Psoas muscle (tissue), 8 donors: ENCODE measurements around the gene ATP8B4. TPM values are rescaled to one million over a fixed set of nuclear protein-coding genes. Genes with fewer than 3 reads are reported as not detected.
A peak's percentile ranks its signal among the peaks of the same experiment; 100 is the strongest.

ENCODE experiments used
- ATAC-seq, 4 donors: fragments of 200-7000 bp; cut with Tn5 transposase; one replicate each; pipeline ENCODE4 v1.9.1; 2020; ENCODE audit warnings: moderate library complexity in 3 of 4, mild to moderate bottlenecking in 2 of 4
- DNase-seq, 2 donors: peaks; one replicate each; pipeline ENCODE4 v3.0.0-alpha.2; 2020
- H3K27ac ChIP-seq: fragments of 200-600 bp; one replicate; pipeline ENCODE4 v1.8.0; 2022
- H3K27me3 ChIP-seq, 3 donors: fragments of 200-600 bp in 1 of 3; one replicate each; pipeline versions ENCODE4 v1.6.1 to v1.8.0; 2013 to 2022; ENCODE audit warnings: low read length in 2 of 3, mild to moderate bottlenecking in 2 of 3, moderate library complexity in 1 of 3; ENCODE audit not compliant: insufficient read depth in 3 of 3
- H3K36me3 ChIP-seq, 2 donors: fragments of 200-600 bp in 1 of 2; one replicate each; pipeline versions ENCODE4 v1.6.1 to v1.8.0; 2013 to 2022; ENCODE audit warnings: low read depth in 1 of 2, mild to moderate bottlenecking in 1 of 2, moderate library complexity in 1 of 2; ENCODE audit not compliant: insufficient read depth in 1 of 2
- H3K4me1 ChIP-seq: fragments of 200-600 bp; one replicate; pipeline ENCODE4 v1.8.0; 2022
- H3K4me3 ChIP-seq: fragments of 200-600 bp; one replicate; pipeline ENCODE4 v1.8.0; 2022; ENCODE audit warnings: mild to moderate bottlenecking
- H3K9me3 ChIP-seq: fragments of 200-600 bp; one replicate; pipeline ENCODE4 v1.8.0; 2022
- CTCF ChIP-seq: fragments of 200-600 bp; IDR thresholded peaks from one replicate; pipeline ENCODE4 v1.8.0; 2022; ENCODE audit warnings: antibody characterized with exemption
- WGBS, 3 donors: extraction: QIAGEN DNeasy Blood & Tissue Kit; methylation state at CpG; one replicate each; pipeline versions ENCODE4 v1.1.6 to v1.1.7; 2013; 5-methylcytosine and 5-hydroxymethylcytosine counted together
- intact Hi-C, 2 donors: fragments of 100-400 bp; cut with DNase I; formaldehyde crosslinking; loops; one replicate each; pipeline versions ENCODE4 v1.11.0 to v1.14.2; 2022
- polyA plus RNA-seq, 3 donors: library from polyadenylated mRNA; stranded (reverse); fragments of 200-250 nt; gene quantifications; one replicate each; pipeline ENCODE4 v1.2.3, GENCODE V29; 2013
- total RNA-seq, 4 donors: library from RNA; stranded (reverse); fragmentation: NEBNext Ultra II Directional in 2 of 4; extraction: Animal tissue kit (Norgen Biotek cat#: 25700) in 2 of 4; gene quantifications; one replicate each; pipeline versions ENCODE4 v1.2.1 to v1.2.4, GENCODE V29; 2021 to 2023
- donor health status: healthy with polysubstance abuse.
- donor health status: DM: no; HTN: no; CAD: no; lungs with moderate emphysema.
- donor health status: Bipolar disorder and iron deficiency.
- donor health status: healthy.
- donor health status: DM: yes; HTN: yes; CAD: no.
- donor health status: DM: no; HTN: no; CAD: no.
- donor health status: DM: no; HTN: no; CAD: no.
- donor health status: DM: yes; HTN: yes; CAD: no.

ATP8B4 gene
- total and polyA plus RNA-seq, 7 donors: 0.25 to 2.2 (median 1.0) TPM

- TF ChIP-seq CTCF: no peak
- Histone ChIP-seq H3K9me3 (no peaks in the 10 kb centered on the region), H3K27ac (no peak overlapping the region), H3K27me3 (no peaks in the 10 kb centered on the region), H3K4me3 (no peak overlapping the region), H3K4me1 (no peaks in the 10 kb centered on the region), H3K36me3 (no peaks in the 10 kb centered on the region)
- DNase-seq: no peak
- no peak for ATAC-seq
- intact Hi-C loops: no loop called here
Measured at GRCh38 chr15:49904296-49904695, 214.7 kb downstream of the ATP8B4 start.

GRCh38 chr15:49902685-49903501 lies 216.1 kb downstream of the ATP8B4 start:
- H3K27ac ChIP-seq: peak overlapping the region; percentile 65
- no peaks in the 10 kb centered on the region for H3K27me3 ChIP-seq
- no peak for TF ChIP-seq CTCF
- H3K4me1 ChIP-seq: no peaks in the 10 kb centered on the region
- ATAC-seq: peak in 3 of 4 donors; percentile 32 to 67 (median 63)
- no peaks in the 10 kb centered on the region for H3K9me3 ChIP-seq
- intact Hi-C loops: no loop called here
- no peak overlapping the region for H3K4me3 ChIP-seq
- H3K36me3 ChIP-seq: no peaks in the 10 kb centered on the region
- 17 to 23% (median 21%) methylated on average over 7 of the region's 7 CpGs for WGBS, 3 donors
- DNase-seq: no peak

- 39 to 56% (median 41%) methylated on average over 2 of the region's 2 CpGs for WGBS, 3 donors
Measured at GRCh38 chr15:49901996-49902684, 216.9 kb downstream of the ATP8B4 start.

GRCh38 chr15:49901321-49901720 lies 217.7 kb downstream of the ATP8B4 start:
- Histone ChIP-seq H3K27me3 (no peaks in the 10 kb centered on the region), H3K36me3 (no peaks in the 10 kb centered on the region), H3K4me1 (no peaks in the 10 kb centered on the region), H3K27ac (peak overlapping the region; percentile 65), H3K4me3 (no peak overlapping the region), H3K9me3 (no peaks in the 10 kb centered on the region)
- 88 to 93% (median 89%) methylated on average over 1 of the region's 1 CpG for WGBS, 3 donors
- TF ChIP-seq CTCF: no peak
- DNase-seq (no peak), ATAC-seq (no peak)
- intact Hi-C loops: no loop called here

More at GRCh38 chr15:49901996-49902684, 216.9 kb downstream of the ATP8B4 start:
- DNase-seq (no peak), ATAC-seq (no peak)
- peak; percentile 7 for TF ChIP-seq CTCF
- H3K4me3 ChIP-seq: no peak overlapping the region
- H3K4me1 ChIP-seq: no peaks in the 10 kb centered on the region
- intact Hi-C loops: no loop called here
- no peaks in the 10 kb centered on the region for H3K27me3 ChIP-seq
- no peaks in the 10 kb centered on the region for H3K36me3 ChIP-seq
- H3K27ac ChIP-seq: peak overlapping the region; percentile 65
- H3K9me3 ChIP-seq: no peaks in the 10 kb centered on the region
